IMR-90 (cell line): ENCODE results near the gene ZFYVE1. TPM values are rescaled to one million over a fixed set of nuclear protein-coding genes. Genes with fewer than 3 reads are reported as not detected.
"Not testable (repeated sequence)": the region's sequence is repeated elsewhere in the genome, so short reads cannot be mapped to it uniquely, and the experiment has no call there.

Experiments used
- ATAC-seq: fragments of 200-7000 bp; cut with Tn5 transposase; 2 replicates; pipeline ENCODE4 v1.9.1; 2020; ENCODE audit warnings: low read depth, mild to moderate bottlenecking, moderate library complexity
- BruUV-seq: library from RNA; stranded (reverse); fragments of 400-500 nt; replicated peaks from 2 replicates; lab custom pipeline; 2021; lab: Mats Ljungman, UMichigan
- CTCF ChIA-PET: fragments of 300-600 bp; formaldehyde crosslinking; extraction: SDS; loops from one replicate; lab custom pipeline; 2021; ENCODE audit warnings: antibody characterized with exemption; lab: Yijun Ruan, JAX
- POLR2A ChIA-PET: fragments of 300-600 bp; sonication (Branson Sonifier 250); formaldehyde crosslinking; loops from one replicate; lab custom pipeline; 2022; ENCODE audit warnings: antibody characterized with exemption; ENCODE audit not compliant: unreplicated experiment; lab: Charles Lee
- DNase-seq: peaks from one replicate; pipeline ENCODE4 v3.0.0; 2013
- H2AFZ ChIP-seq: replicated peaks from 2 replicates; pipeline ENCODE3; 2013; ENCODE audit warnings: low read length, mild to moderate bottlenecking; ENCODE audit not compliant: poor library complexity
- H2AK5ac ChIP-seq: 2 replicates; pipeline ENCODE4 v1.6.1; 2013; ENCODE audit warnings: low read depth, low read length, inconsistent platforms
- H2AK9ac ChIP-seq: replicated peaks from 2 replicates; pipeline ENCODE3; 2013; ENCODE audit warnings: mild to moderate bottlenecking, low read depth, low read length, moderate library complexity; ENCODE audit not compliant: poor library complexity
- H2BK120ac ChIP-seq: 2 replicates; pipeline ENCODE4 v1.6.1; 2013; ENCODE audit warnings: low read depth, low read length, inconsistent platforms
- H2BK15ac ChIP-seq: 3 replicates; pipeline ENCODE4 v1.6.1; 2013; ENCODE audit warnings: low read depth, low read length, inconsistent platforms
- H2BK20ac ChIP-seq: 2 replicates; pipeline ENCODE4 v1.6.1; 2013; ENCODE audit warnings: low read depth, mild to moderate bottlenecking, inconsistent platforms, low read length, moderate library complexity
- H2BK5ac ChIP-seq: 2 replicates; pipeline ENCODE4 v1.6.1; 2013; ENCODE audit warnings: mild to moderate bottlenecking, low read depth, low read length, inconsistent platforms; ENCODE audit not compliant: poor library complexity, severe bottlenecking
- H3K14ac ChIP-seq: replicated peaks from 2 replicates; pipeline ENCODE4 v1.6.1; 2013; ENCODE audit warnings: low read depth, low read length, inconsistent platforms
- H3K18ac ChIP-seq: 2 replicates; pipeline ENCODE4 v1.6.1; 2013; ENCODE audit warnings: low read depth, low read length, control low read depth
- H3K23ac ChIP-seq: 2 replicates; pipeline ENCODE4 v1.6.1; 2013; ENCODE audit warnings: low read depth, low read length, inconsistent platforms
- H3K27ac ChIP-seq: 2 replicates; pipeline ENCODE4 v1.5.1; 2013; ENCODE audit warnings: mild to moderate bottlenecking, control low read depth, low read length; ENCODE audit not compliant: insufficient read depth
- H3K27me3 ChIP-seq: 2 replicates; pipeline ENCODE4 v1.6.1; 2013; ENCODE audit warnings: low read length; ENCODE audit not compliant: control insufficient read depth, insufficient read depth
- H3K36me3 ChIP-seq: 2 replicates; pipeline ENCODE4 v1.6.1; 2013; ENCODE audit warnings: low read length, mixed read lengths; ENCODE audit not compliant: control insufficient read depth, insufficient read depth
- H3K4ac ChIP-seq: 2 replicates; pipeline ENCODE4 v1.6.1; 2013; ENCODE audit warnings: low read depth, low read length, inconsistent platforms
- H3K4me1 ChIP-seq: 2 replicates; pipeline ENCODE4 v1.6.1; 2013; ENCODE audit warnings: low read length, mixed read lengths; ENCODE audit not compliant: control insufficient read depth, insufficient read depth
- H3K4me2 ChIP-seq: 2 replicates; pipeline ENCODE4 v1.6.1; 2013; ENCODE audit warnings: low read depth, mild to moderate bottlenecking, control low read depth, low read length, moderate library complexity
- H3K4me3 ChIP-seq: 2 replicates; pipeline ENCODE4 v1.5.1; 2013; ENCODE audit warnings: low read depth, mild to moderate bottlenecking, control low read depth, low read length, moderate library complexity; ENCODE audit not compliant: insufficient read depth
- H3K56ac ChIP-seq: 2 replicates; pipeline ENCODE4 v1.6.1; 2013; ENCODE audit warnings: low read length, inconsistent platforms; ENCODE audit not compliant: insufficient read depth; ENCODE audit errors: extremely low read depth
- H3K79me1 ChIP-seq, 2 experiments: 2 replicates each; pipeline ENCODE4 v1.6.1; 2013; ENCODE audit warnings: low read length in 2 of 2, inconsistent platforms in 1 of 2, low read depth in 1 of 2
- H3K9ac ChIP-seq: 2 replicates; pipeline ENCODE4 v1.6.1; 2013; ENCODE audit warnings: low read depth, low read length, control low read depth
- H3K9me1 ChIP-seq: 2 replicates; pipeline ENCODE4 v1.6.1; 2013; ENCODE audit warnings: low read length, inconsistent platforms; ENCODE audit not compliant: insufficient read depth
- H3K9me3 ChIP-seq: 2 replicates; pipeline ENCODE4 v1.6.1; 2013; ENCODE audit warnings: low read length; ENCODE audit not compliant: control insufficient read depth, insufficient read depth
- H4K20me1 ChIP-seq: 2 replicates; pipeline ENCODE4 v1.6.1; 2013; ENCODE audit warnings: low read length, inconsistent platforms; ENCODE audit not compliant: insufficient read depth
- H4K5ac ChIP-seq: 2 replicates; pipeline ENCODE4 v1.6.1; 2013; ENCODE audit warnings: mild to moderate bottlenecking, low read depth, low read length, control low read depth
- H4K8ac ChIP-seq, 2 experiments: 2 replicates each; pipeline ENCODE4 v1.6.1; 2013; ENCODE audit warnings: low read depth in 2 of 2, low read length in 2 of 2, control low read depth in 1 of 2, inconsistent platforms in 1 of 2
- H4K91ac ChIP-seq: 2 replicates; pipeline ENCODE4 v1.6.1; 2013; ENCODE audit warnings: low read depth, low read length, inconsistent platforms; ENCODE audit not compliant: insufficient read depth
- USF2 ChIP-seq: fragments of 150-350 bp; IDR thresholded peaks from 2 replicates; pipeline ENCODE4 v1.6.1; 2017; ENCODE audit warnings: mild to moderate bottlenecking, antibody characterized with exemption, low read length, low read depth
- WGBS, 2 experiments: methylation state at CpG; one replicate each; pipeline versions ENCODE4 v1.1.5 to v1.1.7; 2013; ENCODE audit warnings: missing lambda C conversion rate in 2 of 2; ENCODE audit not compliant: insufficient read length in 1 of 2; ENCODE audit errors: extremely low coverage in 2 of 2; 5-methylcytosine and 5-hydroxymethylcytosine counted together
- dilution Hi-C: fragments of 300-500 bp; cut with HindIII; formaldehyde crosslinking; loops from one replicate; pipeline ENCODE4 v1.14.3; 2018; ENCODE audit warnings: low sequenced_read_pairs; ENCODE audit not compliant: unreplicated experiment
- in situ Hi-C: fragments of 300-500 bp; cut with MboI; formaldehyde crosslinking; loops from 3 replicates; pipeline ENCODE4 v1.14.3; 2019; ENCODE audit warnings: low sequenced_read_pairs, inconsistent platforms, mixed read lengths
- intact Hi-C: fragments of 100-400 bp; cut with micrococcal nuclease; formaldehyde crosslinking; loops from 2 replicates; pipeline ENCODE4 v1.10.0; 2022
- polyA plus RNA-seq, 3 experiments: library from polyadenylated mRNA; depleted of rRNA; stranded (reverse); fragments of >200 nt; gene quantifications; 2 replicates each; pipeline ENCODE4 v1.2.3, GENCODE V29; 2012; ENCODE audit warnings: low replicate concordance in 1 of 3
- total RNA-seq: library from RNA; depleted of rRNA; stranded (reverse); fragments of >200 nt; gene quantifications from 2 replicates; pipeline ENCODE4 v1.2.3, GENCODE V29; 2012

ZFYVE1 gene
- total and polyA plus RNA-seq, 2 of the 4 experiments (the other 2 are of a cell fraction), result 12.2 to 14.2 TPM

GRCh38 chr14:72961579-72962335 is 65.1 kb downstream of the ZFYVE1 start (continued):
- TF ChIP-seq USF2, result no peak

GRCh38 chr14:72961016-72961415 is 65.9 kb downstream of the ZFYVE1 start:
- H2AK9ac ChIP-seq, H2AK5ac ChIP-seq, H4K20me1 ChIP-seq, in situ Hi-C loops, H2BK120ac ChIP-seq, H2BK5ac ChIP-seq, DNase-seq, ATAC-seq, H4K5ac ChIP-seq, H3K79me1 ChIP-seq, intact Hi-C loops, H3K4ac ChIP-seq, H3K27me3 ChIP-seq, H3K9me3 ChIP-seq, H4K91ac ChIP-seq, H2BK20ac ChIP-seq, H3K56ac ChIP-seq, H3K4me1 ChIP-seq, H4K8ac ChIP-seq, CTCF ChIA-PET, H2AFZ ChIP-seq, H3K18ac ChIP-seq, H3K4me2 ChIP-seq, BruUV-seq, H3K4me3 ChIP-seq, H3K14ac ChIP-seq, H2BK15ac ChIP-seq, H3K27ac ChIP-seq, POLR2A ChIA-PET, dilution Hi-C loops, H3K23ac ChIP-seq, H3K9ac ChIP-seq: not testable (repeated sequence)
- WGBS, 2 experiments, result no CpG with 5 or more reads among the region's 4 CpGs
- Histone ChIP-seq H3K9me1 (peaks cover 19% of the 10 kb centered on the region), H3K36me3 (peaks cover 24% of the 10 kb centered on the region)
